Measurements from ENCODE around the gene GUCY1B1. TPM values are rescaled to one million over a fixed set of nuclear protein-coding genes. Genes with fewer than 3 reads are reported as not detected.

The GUCY1B1 gene
- total and polyA plus RNA-seq, 9 of the 15 experiments (the other 6 are each of a cell fraction or from before 2014, with no cell fraction given) = not detected

DNA sequence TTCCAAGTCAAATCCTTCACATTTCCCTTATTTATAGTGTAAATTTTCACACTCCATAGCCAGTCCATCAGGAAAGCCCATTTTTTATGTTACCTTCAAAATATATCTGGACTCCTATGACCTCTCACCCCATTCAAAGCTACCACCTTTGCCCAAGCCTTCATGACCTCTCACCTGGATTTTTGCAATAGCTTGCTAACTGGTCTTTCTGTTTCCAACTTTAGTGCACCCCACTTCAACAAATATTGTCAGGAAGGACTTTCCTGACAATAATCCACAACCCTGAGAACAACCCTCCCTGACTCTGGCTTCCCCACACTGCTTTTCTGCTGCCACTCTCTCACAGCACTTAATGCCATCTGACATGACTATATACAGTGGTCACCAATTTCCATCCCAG lies 73.8 kb downstream of the GUCY1B1 start:
- POLR2A ChIA-PET = no interaction called here
- Histone ChIP-seq H4K20me1 (replicated peaks; ENCODE audit: control insufficient read depth, insufficient read depth, low read length) (no peaks in the 10 kb centered on the region), H3K36me3 (ENCODE audit: control insufficient read depth, insufficient read depth, low read length) (no peaks in the 10 kb centered on the region), H3K9ac (ENCODE audit: insufficient read depth in 1 of 2, low read depth in 2 of 2, low read length in 2 of 2) (no peak overlapping the region), H3K4me2 (ENCODE audit: insufficient read depth, low read length) (no peak overlapping the region), H3K79me2 (ENCODE audit: control insufficient read depth, insufficient read depth, low read length) (no peaks in the 10 kb centered on the region), H3K4me3 (no peak overlapping the region), H3K27me3 (ENCODE audit: control insufficient read depth in 2 of 2, insufficient read depth in 2 of 2, low read length in 2 of 2) (no peaks in the 10 kb centered on the region), H2AFZ (ENCODE audit: low read depth, low read length) (no peak overlapping the region), H3K27ac (ENCODE audit: extremely low read depth, low read depth, low read length) (no peak overlapping the region), H3K4me1 (replicated peaks in 1 of 2; ENCODE audit: control insufficient read depth in 2 of 2, insufficient read depth in 2 of 2, low read length in 2 of 2) (no peaks in the 10 kb centered on the region), H3K9me1 (ENCODE audit: control insufficient read depth, insufficient read depth, low read length) (no peaks in the 10 kb centered on the region), H3K9me3 (replicated peaks; ENCODE audit: control insufficient read depth, insufficient read depth, low read depth, low read length) (no peaks in the 10 kb centered on the region)
- BruUV-seq (replicated peaks) = no TSS peak
- DNase-seq (ENCODE audit: extremely low read depth in 1 of 4, low spot score in 3 of 4) (no peak), ATAC-seq (no peak), FAIRE-seq (no peak)
- CTCF ChIA-PET (ENCODE audit: low intra/inter-chr PET ratio) = no interaction called here
- TF ChIP-seq FOXP1 (CRISPR knock-in tag; IDR thresholded peaks at IDR 0.05) (no peak), TRIM28 (IDR thresholded peaks at IDR 0.05) (no peak), NR2C1 (IDR thresholded peaks at IDR 0.05) (no peak), NR2C1 (tag; IDR thresholded peaks at IDR 0.05) (no peak), ZNF717 (CRISPR knock-in tag; IDR thresholded peaks at IDR 0.05) (no peak), POLR2AphosphoS5 (IDR thresholded peaks at IDR 0.05; ENCODE audit: control insufficient read depth, insufficient read depth, low read depth, low read length) (no peak), DACH1 (IDR thresholded peaks at IDR 0.05; ENCODE audit: partially characterized antibody) (no peak), U2AF2 (optimal IDR thresholded peaks at IDR 0.05; ENCODE audit: low read depth, low read length) (no peak), HMGN3 (IDR thresholded peaks at IDR 0.05; ENCODE audit: borderline replicate concordance, extremely low read depth, insufficient read length, low read depth, low read length) (no peak), RBM39 (optimal IDR thresholded peaks at IDR 0.05; ENCODE audit: low read depth, low read length) (no peak)
- TF ChIP-seq, protein P1, sequence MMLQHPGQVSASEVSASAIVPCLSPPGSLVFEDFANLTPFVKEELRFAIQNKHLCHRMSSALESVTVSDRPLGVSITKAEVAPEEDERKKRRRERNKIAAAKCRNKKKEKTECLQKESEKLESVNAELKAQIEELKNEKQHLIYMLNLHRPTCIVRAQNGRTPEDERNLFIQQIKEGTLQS (IDR thresholded peaks at IDR 0.05) = no peak
- TF ChIP-seq, protein P1 (CRISPR knock-in tag; conservative IDR thresholded peaks at IDR 0.05) = no peak
- TF ChIP-seq, protein P2, sequence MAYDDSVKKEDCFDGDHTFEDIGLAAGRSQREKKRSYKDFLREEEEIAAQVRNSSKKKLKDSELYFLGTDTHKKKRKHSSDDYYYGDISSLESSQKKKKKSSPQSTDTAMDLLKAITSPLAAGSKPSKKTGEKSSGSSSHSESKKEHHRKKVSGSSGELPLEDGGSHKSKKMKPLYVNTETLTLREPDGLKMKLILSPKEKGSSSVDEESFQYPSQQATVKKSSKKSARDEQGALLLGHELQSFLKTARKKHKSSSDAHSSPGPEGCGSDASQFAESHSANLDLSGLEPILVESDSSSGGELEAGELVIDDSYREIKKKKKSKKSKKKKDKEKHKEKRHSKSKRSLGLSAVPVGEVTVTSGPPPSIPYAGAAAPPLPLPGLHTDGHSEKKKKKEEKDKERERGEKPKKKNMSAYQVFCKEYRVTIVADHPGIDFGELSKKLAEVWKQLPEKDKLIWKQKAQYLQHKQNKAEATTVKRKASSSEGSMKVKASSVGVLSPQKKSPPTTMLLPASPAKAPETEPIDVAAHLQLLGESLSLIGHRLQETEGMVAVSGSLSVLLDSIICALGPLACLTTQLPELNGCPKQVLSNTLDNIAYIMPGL (CRISPR knock-in tag; IDR thresholded peaks at IDR 0.05) = no peak
- TF ChIP-seq, protein P3, sequence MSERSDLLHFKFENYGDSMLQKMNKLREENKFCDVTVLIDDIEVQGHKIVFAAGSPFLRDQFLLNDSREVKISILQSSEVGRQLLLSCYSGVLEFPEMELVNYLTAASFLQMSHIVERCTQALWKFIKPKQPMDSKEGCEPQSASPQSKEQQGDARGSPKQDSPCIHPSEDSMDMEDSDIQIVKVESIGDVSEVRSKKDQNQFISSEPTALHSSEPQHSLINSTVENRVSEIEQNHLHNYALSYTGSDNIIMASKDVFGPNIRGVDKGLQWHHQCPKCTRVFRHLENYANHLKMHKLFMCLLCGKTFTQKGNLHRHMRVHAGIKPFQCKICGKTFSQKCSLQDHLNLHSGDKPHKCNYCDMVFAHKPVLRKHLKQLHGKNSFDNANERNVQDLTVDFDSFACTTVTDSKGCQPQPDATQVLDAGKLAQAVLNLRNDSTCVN (CRISPR knock-in tag; IDR thresholded peaks at IDR 0.05) = no peak
- TF ChIP-seq, protein P4, sequence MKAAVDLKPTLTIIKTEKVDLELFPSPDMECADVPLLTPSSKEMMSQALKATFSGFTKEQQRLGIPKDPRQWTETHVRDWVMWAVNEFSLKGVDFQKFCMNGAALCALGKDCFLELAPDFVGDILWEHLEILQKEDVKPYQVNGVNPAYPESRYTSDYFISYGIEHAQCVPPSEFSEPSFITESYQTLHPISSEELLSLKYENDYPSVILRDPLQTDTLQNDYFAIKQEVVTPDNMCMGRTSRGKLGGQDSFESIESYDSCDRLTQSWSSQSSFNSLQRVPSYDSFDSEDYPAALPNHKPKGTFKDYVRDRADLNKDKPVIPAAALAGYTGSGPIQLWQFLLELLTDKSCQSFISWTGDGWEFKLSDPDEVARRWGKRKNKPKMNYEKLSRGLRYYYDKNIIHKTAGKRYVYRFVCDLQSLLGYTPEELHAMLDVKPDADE (conservative IDR thresholded peaks at IDR 0.05; ENCODE audit: control insufficient read depth, low read depth, low read length) = no peak
- TF ChIP-seq, protein P5, sequence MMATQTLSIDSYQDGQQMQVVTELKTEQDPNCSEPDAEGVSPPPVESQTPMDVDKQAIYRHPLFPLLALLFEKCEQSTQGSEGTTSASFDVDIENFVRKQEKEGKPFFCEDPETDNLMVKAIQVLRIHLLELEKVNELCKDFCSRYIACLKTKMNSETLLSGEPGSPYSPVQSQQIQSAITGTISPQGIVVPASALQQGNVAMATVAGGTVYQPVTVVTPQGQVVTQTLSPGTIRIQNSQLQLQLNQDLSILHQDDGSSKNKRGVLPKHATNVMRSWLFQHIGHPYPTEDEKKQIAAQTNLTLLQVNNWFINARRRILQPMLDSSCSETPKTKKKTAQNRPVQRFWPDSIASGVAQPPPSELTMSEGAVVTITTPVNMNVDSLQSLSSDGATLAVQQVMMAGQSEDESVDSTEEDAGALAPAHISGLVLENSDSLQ (IDR thresholded peaks at IDR 0.05) = no peak
- intact Hi-C loops (cut with micrococcal nuclease) (no loop called here), in situ Hi-C loops (cut with MboI) (no loop called here)
